Effector memory CD4-positive, alpha-beta T cell (primary cell): ENCODE measurements around the gene GLCE.

Experiments
- DNase-seq, 3 donors: peaks; one replicate each; pipeline ENCODE4 v3.0.0-alpha.2; 2020
- H3K27ac ChIP-seq: 2 replicates; pipeline ENCODE4 v1.7.0; 2013; ENCODE audit warnings: mild to moderate bottlenecking, low read length, moderate library complexity; ENCODE audit not compliant: insufficient read depth, poor library complexity, severe bottlenecking
- H3K27me3 ChIP-seq: replicated peaks from 2 replicates; pipeline ENCODE4 v1.7.0; 2013; ENCODE audit warnings: mild to moderate bottlenecking, low read length; ENCODE audit not compliant: insufficient read depth, control insufficient read depth, poor library complexity, severe bottlenecking
- H3K36me3 ChIP-seq: 2 replicates; pipeline ENCODE4 v1.7.0; 2013; ENCODE audit warnings: mild to moderate bottlenecking, low read length, moderate library complexity; ENCODE audit not compliant: control insufficient read depth, insufficient read depth
- H3K4me1 ChIP-seq: 2 replicates; pipeline ENCODE4 v1.7.0; 2013; ENCODE audit warnings: low read length, mild to moderate bottlenecking; ENCODE audit not compliant: control insufficient read depth, insufficient read depth, poor library complexity, severe bottlenecking
- H3K4me3 ChIP-seq: 2 replicates; pipeline ENCODE4 v1.7.0; 2013; ENCODE audit warnings: low read length, low read depth, mild to moderate bottlenecking; ENCODE audit not compliant: insufficient read depth, poor library complexity, severe bottlenecking
- H3K9me3 ChIP-seq: 2 replicates; pipeline ENCODE4 v1.7.0; 2013; ENCODE audit warnings: mild to moderate bottlenecking, low read length, moderate library complexity; ENCODE audit not compliant: control insufficient read depth

The GLCE gene

GRCh38 chr15:69234676-69235075 is 74.2 kb downstream of the GLCE start:
- Histone ChIP-seq H3K27me3 (no peaks in the 10 kb centered on the region), H3K4me3 (no peak overlapping the region), H3K36me3 (no peaks in the 10 kb centered on the region), H3K9me3 (no peaks in the 10 kb centered on the region), H3K27ac (no peak overlapping the region), H3K4me1 (no peaks in the 10 kb centered on the region)
- no peak for DNase-seq

GRCh38 chr15:69236505-69236904 is 76.1 kb downstream of the GLCE start:
- no peak overlapping the region for H3K4me3 ChIP-seq
- no peak overlapping the region for H3K27ac ChIP-seq
- no peaks in the 10 kb centered on the region for H3K9me3 ChIP-seq
- H3K36me3 ChIP-seq: no peaks in the 10 kb centered on the region
- no peaks in the 10 kb centered on the region for H3K27me3 ChIP-seq
- no peak for DNase-seq
- H3K4me1 ChIP-seq: no peaks in the 10 kb centered on the region

GRCh38 chr15:69237718-69238117 is 77.3 kb downstream of the GLCE start:
- DNase-seq: no peak
- no peaks in the 10 kb centered on the region for H3K27me3 ChIP-seq
- H3K9me3 ChIP-seq: no peaks in the 10 kb centered on the region
- H3K4me3 ChIP-seq: no peak overlapping the region
- no peak overlapping the region for H3K27ac ChIP-seq
- H3K4me1 ChIP-seq: no peaks in the 10 kb centered on the region
- no peaks in the 10 kb centered on the region for H3K36me3 ChIP-seq

- no peak overlapping the region for H3K4me3 ChIP-seq
- H3K36me3 ChIP-seq: no peaks in the 10 kb centered on the region
- no peaks in the 10 kb centered on the region for H3K9me3 ChIP-seq
- no peaks in the 10 kb centered on the region for H3K27me3 ChIP-seq
- no peaks in the 10 kb centered on the region for H3K4me1 ChIP-seq
- DNase-seq: no peak
- H3K27ac ChIP-seq: no peak overlapping the region
These were observed 84.4 kb downstream of the GLCE start for GRCh38 chr15:69244798-69245197.

GRCh38 chr15:69253156-69253555 is 92.7 kb downstream of the GLCE start:
- Histone ChIP-seq H3K36me3 (no peaks in the 10 kb centered on the region), H3K9me3 (no peaks in the 10 kb centered on the region), H3K4me3 (no peak overlapping the region), H3K27me3 (no peaks in the 10 kb centered on the region), H3K4me1 (no peaks in the 10 kb centered on the region), H3K27ac (no peak overlapping the region)
- DNase-seq: no peak

- no peak for DNase-seq
- no peaks in the 10 kb centered on the region for H3K27me3 ChIP-seq
- H3K36me3 ChIP-seq: no peaks in the 10 kb centered on the region
These were observed 105.0 kb downstream of the GLCE start for GRCh38 chr15:69265347-69265955.

GRCh38 chr15:69271217-69271616 is 110.8 kb downstream of the GLCE start:
- no peak overlapping the region for H3K27ac ChIP-seq
- no peaks in the 10 kb centered on the region for H3K9me3 ChIP-seq
- no peaks in the 10 kb centered on the region for H3K27me3 ChIP-seq
- H3K4me1 ChIP-seq: no peaks in the 10 kb centered on the region
- H3K36me3 ChIP-seq: no peaks in the 10 kb centered on the region
- DNase-seq: no peak
- no peak overlapping the region for H3K4me3 ChIP-seq

More at GRCh38 chr15:69265347-69265955, 105.0 kb downstream of the GLCE start:
- H3K9me3 ChIP-seq: no peaks in the 10 kb centered on the region
- no peaks in the 10 kb centered on the region for H3K4me1 ChIP-seq
- no peak overlapping the region for H3K4me3 ChIP-seq
- no peak overlapping the region for H3K27ac ChIP-seq

GRCh38 chr15:69272139-69272538 is 111.7 kb downstream of the GLCE start:
- no peaks in the 10 kb centered on the region for H3K9me3 ChIP-seq
- no peaks in the 10 kb centered on the region for H3K4me1 ChIP-seq
- H3K4me3 ChIP-seq: no peak overlapping the region
- no peaks in the 10 kb centered on the region for H3K27me3 ChIP-seq
- H3K36me3 ChIP-seq: no peaks in the 10 kb centered on the region
- DNase-seq: no peak
- H3K27ac ChIP-seq: no peak overlapping the region

- H3K27ac ChIP-seq: no peak overlapping the region
- DNase-seq: no peak
- H3K9me3 ChIP-seq: no peaks in the 10 kb centered on the region
- no peaks in the 10 kb centered on the region for H3K27me3 ChIP-seq
- H3K4me3 ChIP-seq: no peak overlapping the region
- no peaks in the 10 kb centered on the region for H3K4me1 ChIP-seq
- H3K36me3 ChIP-seq: no peaks in the 10 kb centered on the region
These were observed 112.5 kb downstream of the GLCE start for GRCh38 chr15:69272891-69273290.

GRCh38 chr15:69275074-69275670 is 114.7 kb downstream of the GLCE start:
- DNase-seq: no peak
- no peak overlapping the region for H3K4me3 ChIP-seq
- H3K9me3 ChIP-seq: no peaks in the 10 kb centered on the region
- H3K36me3 ChIP-seq: no peaks in the 10 kb centered on the region
- H3K27ac ChIP-seq: no peak overlapping the region
- no peaks in the 10 kb centered on the region for H3K4me1 ChIP-seq
- H3K27me3 ChIP-seq: no peaks in the 10 kb centered on the region
